Measurements from ENCODE around the gene MYL6B. TPM values are rescaled to one million over a fixed set of nuclear protein-coding genes. Genes with fewer than 3 reads are reported as not detected.

MYL6B gene
- total and polyA plus RNA-seq, 2 experiments from 2014 or later: 80.6 to 83.9 TPM

DNA sequence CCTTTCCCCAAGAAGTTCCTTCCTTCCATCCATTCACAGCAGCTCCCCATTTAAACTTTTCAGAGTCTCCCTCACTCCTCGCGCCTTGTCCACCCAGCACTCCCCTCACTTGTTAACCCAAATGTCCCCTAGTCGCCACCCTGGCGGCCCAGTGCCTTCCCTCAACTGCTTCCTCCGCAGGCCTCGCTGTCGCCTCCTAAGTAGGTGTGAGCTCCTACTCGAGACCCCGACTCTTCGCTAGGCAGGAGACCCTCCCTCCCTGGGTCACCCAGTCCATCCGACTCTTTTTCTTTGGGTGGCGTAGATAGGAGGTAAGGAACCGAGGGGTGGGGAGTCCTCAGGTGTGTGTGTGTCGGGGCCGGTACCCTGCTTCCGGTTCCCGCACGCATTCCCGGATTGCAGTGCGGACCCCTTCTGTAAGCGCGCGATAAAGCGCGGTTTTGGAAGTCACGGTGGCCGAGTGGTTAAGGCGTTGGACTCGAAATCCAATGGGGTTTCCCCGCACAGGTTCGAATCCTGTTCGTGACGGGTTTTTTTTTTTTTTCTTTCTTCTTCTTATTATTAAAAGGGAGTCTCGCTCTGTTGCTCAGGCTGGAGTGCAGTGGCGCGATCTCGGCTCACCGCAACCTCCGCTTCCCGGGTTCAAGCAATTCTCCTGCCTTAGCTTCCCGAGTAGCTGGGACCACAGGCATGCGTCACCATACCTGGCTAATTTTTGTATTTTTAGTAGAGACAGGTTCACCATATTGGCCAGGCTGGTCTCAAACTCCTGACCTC lies 37.7 kb downstream of the MYL6B start:
- H3K27me3 ChIP-seq: no peaks in the 10 kb centered on the region
- H2AFZ ChIP-seq: peak overlapping the region; percentile 100
- DNase-seq (ENCODE audit: low spot score): peak; percentile 92
- peak overlapping the region; percentile 96 for H3K4me2 ChIP-seq
- H3K36me3 ChIP-seq (replicated peaks; ENCODE audit: insufficient read depth, low read depth): no peaks in the 10 kb centered on the region
- H3K27ac ChIP-seq: peak overlapping the region; percentile 99
- H4K20me1 ChIP-seq (ENCODE audit: insufficient read depth, poor library complexity, severe bottlenecking): peaks cover 8% of the 10 kb centered on the region
- peaks cover 41% of the 10 kb centered on the region for H3K79me2 ChIP-seq
- peaks cover 7% of the 10 kb centered on the region for H3K4me1 ChIP-seq (ENCODE audit: insufficient read depth)
- TF ChIP-seq, protein P1, sequence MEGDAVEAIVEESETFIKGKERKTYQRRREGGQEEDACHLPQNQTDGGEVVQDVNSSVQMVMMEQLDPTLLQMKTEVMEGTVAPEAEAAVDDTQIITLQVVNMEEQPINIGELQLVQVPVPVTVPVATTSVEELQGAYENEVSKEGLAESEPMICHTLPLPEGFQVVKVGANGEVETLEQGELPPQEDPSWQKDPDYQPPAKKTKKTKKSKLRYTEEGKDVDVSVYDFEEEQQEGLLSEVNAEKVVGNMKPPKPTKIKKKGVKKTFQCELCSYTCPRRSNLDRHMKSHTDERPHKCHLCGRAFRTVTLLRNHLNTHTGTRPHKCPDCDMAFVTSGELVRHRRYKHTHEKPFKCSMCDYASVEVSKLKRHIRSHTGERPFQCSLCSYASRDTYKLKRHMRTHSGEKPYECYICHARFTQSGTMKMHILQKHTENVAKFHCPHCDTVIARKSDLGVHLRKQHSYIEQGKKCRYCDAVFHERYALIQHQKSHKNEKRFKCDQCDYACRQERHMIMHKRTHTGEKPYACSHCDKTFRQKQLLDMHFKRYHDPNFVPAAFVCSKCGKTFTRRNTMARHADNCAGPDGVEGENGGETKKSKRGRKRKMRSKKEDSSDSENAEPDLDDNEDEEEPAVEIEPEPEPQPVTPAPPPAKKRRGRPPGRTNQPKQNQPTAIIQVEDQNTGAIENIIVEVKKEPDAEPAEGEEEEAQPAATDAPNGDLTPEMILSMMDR (IDR thresholded peaks at IDR 0.05; ENCODE audit: poor library complexity): no peak
- TF ChIP-seq EZH2phosphoT487 (IDR thresholded peaks at IDR 0.05; ENCODE audit: low read depth, severe bottlenecking, unreplicated experiment): no peak
- no peak for TF ChIP-seq EZH2 (IDR thresholded peaks at IDR 0.05; ENCODE audit: borderline replicate concordance)
- H3K9me2 ChIP-seq (replicated peaks; ENCODE audit: insufficient read depth): no peaks in the 10 kb centered on the region
- WGBS (ENCODE audit: low lambda C conversion rate, missing lambda C conversion rate): 3% methylated on average over 42 of the region's 42 CpGs
- H3K9me3 ChIP-seq (ENCODE audit: low read depth): no peaks in the 10 kb centered on the region
- H3K4me3 ChIP-seq: peak overlapping the region; percentile 99

DNA sequence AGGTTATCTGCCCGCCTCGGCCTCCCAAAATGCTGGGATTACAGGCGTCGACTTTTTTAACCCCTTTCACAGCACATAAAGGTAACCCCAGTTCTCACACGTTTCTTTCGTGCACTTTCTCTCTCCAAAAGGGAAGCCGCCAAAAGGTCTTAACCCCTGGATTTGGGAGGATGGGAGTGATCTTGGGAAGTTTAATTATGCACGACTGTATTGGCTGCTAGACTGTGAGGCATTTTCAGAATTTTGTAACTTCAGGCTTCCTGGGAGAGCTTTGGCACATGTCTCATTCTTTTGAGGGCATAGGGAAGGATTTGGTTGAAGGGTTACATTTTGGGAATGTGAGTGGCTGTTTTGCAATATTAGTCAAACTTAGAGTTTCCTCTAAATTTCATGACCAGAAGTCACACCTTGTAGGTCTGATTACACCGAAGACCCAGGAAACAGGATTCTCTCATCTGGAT lies 38.3 kb downstream of the MYL6B start:
- peak overlapping the region; percentile 22 for H3K4me3 ChIP-seq
- no peaks in the 10 kb centered on the region for H3K9me2 ChIP-seq (replicated peaks; ENCODE audit: insufficient read depth)
- H4K20me1 ChIP-seq (ENCODE audit: insufficient read depth, poor library complexity, severe bottlenecking): peaks cover 8% of the 10 kb centered on the region
- no peaks in the 10 kb centered on the region for H3K36me3 ChIP-seq (replicated peaks; ENCODE audit: insufficient read depth, low read depth)
- TF ChIP-seq, protein P1 (IDR thresholded peaks at IDR 0.05; ENCODE audit: poor library complexity): no peak
- no peak for TF ChIP-seq EZH2phosphoT487 (IDR thresholded peaks at IDR 0.05; ENCODE audit: low read depth, severe bottlenecking, unreplicated experiment)
- TF ChIP-seq EZH2 (IDR thresholded peaks at IDR 0.05; ENCODE audit: borderline replicate concordance): no peak
- peak overlapping the region; percentile 99 for H3K27ac ChIP-seq
- H3K9me3 ChIP-seq (ENCODE audit: low read depth): no peaks in the 10 kb centered on the region
- H2AFZ ChIP-seq: peak overlapping the region; percentile 61
- DNase-seq (ENCODE audit: low spot score): no peak
- H3K4me1 ChIP-seq (ENCODE audit: insufficient read depth): peaks cover 7% of the 10 kb centered on the region
- peak overlapping the region; percentile 96 for H3K4me2 ChIP-seq
- H3K27me3 ChIP-seq: no peaks in the 10 kb centered on the region
- H3K79me2 ChIP-seq: peaks cover 34% of the 10 kb centered on the region
- 21% methylated on average over 9 of the region's 9 CpGs for WGBS (ENCODE audit: low lambda C conversion rate, missing lambda C conversion rate)

DNA sequence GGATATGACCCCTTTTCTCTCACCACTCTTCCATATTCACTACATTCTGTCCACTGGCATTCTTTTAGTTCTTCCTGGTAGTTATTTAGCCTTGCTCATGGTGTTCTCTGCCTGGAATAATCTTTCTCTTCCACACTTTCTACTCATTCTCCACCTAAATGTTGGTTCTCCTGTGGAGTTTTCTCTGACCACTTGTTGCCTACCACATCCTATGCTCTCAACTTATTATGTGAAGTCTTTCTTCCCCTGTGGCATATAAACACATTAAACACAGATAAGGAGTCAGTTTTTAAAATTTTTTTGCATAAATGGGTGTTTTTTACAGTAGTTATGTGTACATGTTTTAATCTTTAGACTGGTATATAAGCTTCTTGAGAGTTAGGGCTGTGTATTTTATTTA lies 40.2 kb downstream of the MYL6B start:
- Histone ChIP-seq H4K20me1 (ENCODE audit: insufficient read depth, poor library complexity, severe bottlenecking) (no peaks in the 10 kb centered on the region), H3K4me3 (no peak overlapping the region), H3K9me2 (replicated peaks; ENCODE audit: insufficient read depth) (no peaks in the 10 kb centered on the region), H3K4me1 (ENCODE audit: insufficient read depth) (peaks cover 6% of the 10 kb centered on the region), H3K27ac (no peak overlapping the region), H3K79me2 (peaks cover 16% of the 10 kb centered on the region), H3K4me2 (no peak overlapping the region), H3K36me3 (replicated peaks; ENCODE audit: insufficient read depth, low read depth) (no peaks in the 10 kb centered on the region), H3K27me3 (no peaks in the 10 kb centered on the region), H2AFZ (no peak overlapping the region), H3K9me3 (ENCODE audit: low read depth) (no peaks in the 10 kb centered on the region)
- TF ChIP-seq EZH2phosphoT487 (IDR thresholded peaks at IDR 0.05; ENCODE audit: low read depth, severe bottlenecking, unreplicated experiment) (no peak), EZH2 (IDR thresholded peaks at IDR 0.05; ENCODE audit: borderline replicate concordance) (no peak)
- TF ChIP-seq, protein P1 (IDR thresholded peaks at IDR 0.05; ENCODE audit: poor library complexity): no peak
- DNase-seq (ENCODE audit: low spot score): no peak
